ENCODE measurements around the gene RDX.
"Not testable (repeated sequence)": the region's sequence is repeated elsewhere in the genome, so short reads cannot be mapped to it uniquely, and the experiment has no call there.

The RDX gene

GRCh38 chr11:110269996-110270395, 26.4 kb downstream of the RDX start:
- no peak for DNase-seq

DNA sequence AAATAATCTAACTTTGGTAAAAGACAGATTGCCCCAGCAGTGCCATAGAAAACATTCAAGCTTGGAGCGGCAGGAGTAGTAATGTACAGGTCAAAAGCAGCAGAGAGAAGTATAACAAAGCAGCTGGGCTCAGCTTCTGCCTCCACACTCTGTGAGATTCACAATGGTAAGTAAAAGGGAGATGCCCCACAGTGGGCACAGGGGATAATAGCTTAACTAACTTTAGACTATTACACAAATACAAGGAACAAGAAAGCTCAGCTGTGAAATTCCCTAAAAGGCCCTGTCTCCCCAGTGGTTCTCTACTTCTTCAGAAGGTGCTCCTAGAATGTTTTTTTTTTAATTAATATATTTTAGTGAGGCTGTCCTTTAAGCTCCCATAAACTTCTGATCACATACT, 28.0 kb downstream of the RDX start:
- DNase-seq: no peak

DNA sequence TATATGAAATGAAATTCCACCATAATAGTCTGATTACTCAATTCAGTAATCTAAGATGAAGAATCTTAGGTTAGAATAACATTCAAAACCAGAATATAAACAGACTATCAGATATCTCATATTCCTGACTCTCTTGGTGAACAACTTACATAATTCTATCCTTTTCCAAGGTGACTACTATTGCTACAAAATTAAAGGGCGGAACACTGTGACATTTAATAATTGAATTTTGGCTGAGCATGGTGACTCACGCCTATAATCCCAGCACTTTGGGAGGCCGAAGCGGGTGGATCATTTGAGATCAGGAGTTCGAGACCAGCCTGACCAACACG, 34.4 kb downstream of the RDX start:
- DNase-seq: no peak

GRCh38 chr11:110261195-110262071, 35.0 kb downstream of the RDX start:
- DNase-seq: no peak

DNA sequence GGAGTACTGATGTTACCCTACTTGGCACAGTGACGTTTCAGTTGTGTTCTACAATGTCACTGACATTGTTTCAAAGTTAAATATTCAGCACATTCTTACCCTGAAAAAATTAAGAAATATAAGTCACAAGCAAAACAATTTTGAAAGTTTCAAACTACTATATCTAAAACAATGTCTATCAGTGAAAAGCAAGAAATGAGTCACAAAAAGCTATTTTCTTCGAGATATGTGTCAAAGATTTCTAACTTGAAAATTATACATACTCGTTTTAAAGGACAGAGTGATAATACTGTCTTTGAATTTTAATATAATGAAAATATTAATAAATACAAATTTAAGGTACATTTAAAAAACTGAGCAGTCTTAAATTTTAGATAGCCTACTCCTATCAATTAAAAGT, 42.9 kb downstream of the RDX start:
- DNase-seq: no peak

DNA sequence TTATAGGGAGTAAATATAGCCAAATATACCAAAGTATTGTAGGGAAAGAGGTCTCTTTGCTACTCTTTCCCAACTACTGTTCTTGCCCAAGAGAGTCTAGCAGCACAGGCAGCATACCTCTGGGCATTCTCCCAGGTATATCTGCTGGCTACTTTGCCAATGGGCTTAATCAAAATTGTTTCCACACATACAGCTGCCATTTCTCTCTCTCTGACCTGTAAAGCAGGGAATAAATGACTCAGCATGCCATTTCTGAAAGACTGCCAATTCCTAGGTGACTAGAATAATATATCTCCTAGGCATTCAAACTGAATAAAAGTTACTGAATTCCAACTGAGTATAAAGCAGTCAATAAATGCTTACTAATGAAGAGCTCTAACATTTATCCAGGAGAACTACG, 44.6 kb downstream of the RDX start:
- no peak for DNase-seq

- no peak for DNase-seq
Observed at GRCh38 chr11:110250168-110250567, 46.2 kb downstream of the RDX start.

- DNase-seq: no peak
Observed at GRCh38 chr11:110249766-110250165, 46.6 kb downstream of the RDX start.

DNA sequence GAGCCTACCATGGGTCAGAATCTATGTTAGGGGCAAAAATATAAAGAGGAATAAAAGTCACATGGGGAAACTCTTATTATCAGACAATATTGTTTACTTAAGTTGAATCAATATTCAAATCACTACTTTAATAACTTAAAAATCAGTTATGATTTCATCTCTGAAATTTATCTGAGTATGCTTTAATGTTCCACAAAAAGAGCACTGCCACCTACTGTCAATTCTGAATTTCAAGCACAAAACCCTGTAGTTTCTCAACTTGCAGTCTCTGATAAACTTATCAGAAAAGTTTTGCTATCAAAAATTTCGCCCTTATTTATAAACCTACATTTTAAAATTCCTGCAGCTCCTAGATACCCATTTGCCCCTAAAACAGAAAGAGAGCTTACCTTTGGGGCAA, 47.3 kb downstream of the RDX start:
- no peak for DNase-seq

- no peak for DNase-seq
Observed at GRCh38 chr11:110243791-110244190, 52.6 kb downstream of the RDX start.

- DNase-seq: no peak
Observed at GRCh38 chr11:110242746-110243145, 53.7 kb downstream of the RDX start.

DNA sequence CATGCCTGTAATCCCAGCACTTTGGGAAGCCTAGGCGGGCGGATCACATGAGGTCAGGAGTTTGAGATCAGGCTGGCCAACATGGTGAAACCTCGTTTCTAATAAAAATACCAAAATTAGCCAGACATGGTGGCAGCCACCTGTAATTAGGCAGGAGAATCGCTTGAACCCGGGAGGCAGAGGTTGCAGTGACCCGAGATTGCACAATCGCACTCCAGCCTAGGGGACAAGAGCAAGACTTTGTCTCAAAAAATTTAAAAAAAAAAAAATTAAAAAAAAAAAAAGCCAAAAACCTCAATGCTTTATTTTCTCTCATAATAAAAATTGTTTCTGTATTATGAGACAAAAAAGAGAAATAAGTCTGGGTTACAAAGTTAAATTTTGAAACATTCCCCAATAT, 54.2 kb downstream of the RDX start:
- DNase-seq: no peak

- no peak for DNase-seq
Observed at GRCh38 chr11:110235966-110236365, 60.4 kb downstream of the RDX start.

GRCh38 chr11:110230377-110230776, 66.0 kb downstream of the RDX start:
- no peak for DNase-seq

DNA sequence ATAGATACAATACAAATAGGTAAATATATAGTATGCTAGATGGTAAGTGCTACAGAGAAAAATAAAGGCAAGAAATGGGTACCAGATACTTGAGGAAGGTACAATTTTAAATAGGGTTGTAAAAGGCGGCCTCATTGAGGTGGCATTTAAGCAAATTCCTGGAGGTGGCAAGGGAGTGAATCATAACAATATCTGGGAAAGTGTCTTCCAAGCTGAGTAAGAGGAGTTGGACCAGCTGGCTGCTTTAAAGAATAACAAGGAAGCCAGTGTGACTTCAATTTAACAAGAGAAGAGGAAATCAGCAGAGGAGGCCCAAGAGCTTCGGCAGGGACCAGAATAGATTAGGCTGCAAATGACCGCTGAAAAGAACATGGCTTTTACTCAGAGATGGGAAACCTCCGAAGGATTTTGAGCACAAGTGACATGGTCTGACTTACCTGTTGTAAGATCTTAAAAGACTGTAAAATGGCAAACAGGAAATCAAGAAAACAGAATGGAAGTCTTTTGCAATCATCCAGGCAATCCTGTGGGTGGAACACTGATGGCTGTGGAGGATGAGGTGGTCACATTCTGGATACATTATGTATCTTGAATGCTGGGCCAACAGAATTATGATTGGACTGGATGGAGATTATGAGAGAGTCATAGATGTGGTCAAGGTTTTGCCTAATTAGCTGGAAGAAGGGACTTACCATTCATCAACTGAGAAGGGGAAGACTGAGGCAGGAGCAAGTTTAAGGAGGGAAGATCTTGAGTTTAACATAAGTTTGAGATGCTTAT, 77.2 kb downstream of the RDX start:
- DNase-seq: no peak

- no peak for DNase-seq
Observed at GRCh38 chr11:110217936-110218335, 78.5 kb downstream of the RDX start.

DNA sequence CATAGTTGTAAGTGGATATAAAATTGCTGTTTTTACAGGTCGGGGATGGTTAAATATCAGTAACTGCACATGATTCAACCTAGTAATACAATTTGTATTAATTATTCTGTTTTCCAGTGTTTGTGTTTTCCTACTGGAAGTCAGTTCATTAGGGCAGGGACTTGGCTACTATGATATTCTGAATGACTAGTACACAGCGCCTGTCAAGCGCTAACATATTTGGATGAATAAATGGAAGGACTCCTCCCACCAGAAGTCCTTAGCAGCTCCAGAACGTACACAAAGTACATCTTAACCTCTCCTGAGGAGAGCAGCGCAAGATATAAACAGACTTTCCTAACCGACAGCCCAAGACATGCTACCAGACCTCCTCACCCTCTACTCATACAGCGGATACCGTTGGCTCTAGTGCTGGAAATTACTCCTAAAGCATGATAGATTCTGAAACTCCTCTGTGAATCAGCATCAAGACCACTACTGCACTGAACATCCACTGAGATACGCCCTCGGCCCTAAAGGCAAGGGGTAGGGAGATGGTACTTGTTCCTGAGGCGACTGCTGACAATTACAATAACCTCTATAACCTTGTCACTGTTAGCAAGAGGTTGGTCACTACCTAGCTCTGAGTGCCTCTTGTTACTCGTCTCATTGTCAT, 79.1 kb downstream of the RDX start:
- DNase-seq: no peak

DNA sequence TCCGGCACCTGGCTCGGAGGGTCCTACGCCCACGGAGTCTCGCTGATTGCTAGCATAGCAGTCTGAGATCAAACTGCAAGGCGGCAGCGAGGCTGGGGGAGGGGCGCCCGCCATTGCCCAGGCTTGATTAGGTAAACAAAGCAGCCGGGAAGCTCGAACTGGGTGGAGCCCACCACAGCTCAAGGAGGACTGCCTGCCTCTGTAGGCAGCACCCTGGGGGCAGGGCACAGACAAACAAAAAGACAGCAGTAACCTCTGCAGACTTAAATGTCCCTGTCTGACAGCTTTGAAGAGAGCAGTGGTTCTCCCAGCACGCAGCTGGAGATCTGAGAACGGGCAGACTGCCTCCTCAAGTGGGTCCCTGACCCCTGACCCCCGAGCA, 87.1 kb downstream of the RDX start:
- DNase-seq: not testable (repeated sequence)

GRCh38 chr11:110208678-110209312, 87.6 kb downstream of the RDX start:
- not testable (repeated sequence) for DNase-seq

- no peak for DNase-seq
Observed at GRCh38 chr11:110207123-110207522, 89.3 kb downstream of the RDX start.

DNA sequence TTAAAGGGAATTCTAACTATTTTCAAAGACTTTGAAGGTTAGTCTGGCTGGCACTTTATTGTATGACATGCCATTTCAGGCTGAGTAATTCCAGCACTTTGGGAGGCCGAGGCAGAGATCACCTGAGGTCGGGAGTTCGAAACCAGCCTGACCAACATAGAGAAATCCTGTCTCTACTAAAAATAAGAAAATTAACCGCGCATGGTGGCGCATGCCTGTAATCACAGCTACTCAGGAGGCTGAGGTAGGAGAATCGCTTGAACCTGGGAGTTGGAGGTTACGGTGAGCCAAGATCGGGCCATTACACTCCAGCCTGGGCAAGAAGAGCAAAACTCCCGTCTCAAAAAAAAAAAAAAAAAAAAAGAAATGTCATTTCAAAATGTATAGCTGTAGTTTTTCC, 95.6 kb downstream of the RDX start:
- no peak for DNase-seq

DNA sequence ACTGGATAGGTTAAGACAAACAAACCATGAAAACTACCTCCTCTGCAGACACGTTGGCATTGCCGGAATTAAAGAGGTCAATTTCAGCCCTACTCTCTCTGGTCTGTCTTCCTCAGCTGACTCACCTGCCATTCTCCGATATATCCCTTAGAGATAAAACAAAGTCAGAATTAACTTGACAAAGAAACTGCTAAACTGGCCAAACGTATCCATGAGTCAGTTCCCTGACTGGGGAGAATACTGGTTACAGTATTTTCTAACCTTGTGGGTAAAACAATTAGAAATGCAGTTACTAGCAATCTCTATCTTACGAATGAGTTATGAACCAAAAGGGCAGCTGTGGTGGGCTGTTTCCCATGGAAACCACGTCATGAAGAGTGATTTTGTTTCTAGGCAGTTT, 96.2 kb downstream of the RDX start:
- DNase-seq: no peak

- peak; percentile 8 to 17 for DNase-seq
Observed at GRCh38 chr11:110199184-110199981, 97.0 kb downstream of the RDX start.

Data from AML-193 (cell line).